SH-SY5Y (cell line): Measurements from ENCODE around the gene CTSZ.

Experiments
- GATA2 ChIP-seq: IDR thresholded peaks from 2 replicates; pipeline ENCODE4 v1.6.1; 2011; ENCODE audit warnings: mild to moderate bottlenecking, low read depth, low read length
- GATA3 ChIP-seq: IDR thresholded peaks from 2 replicates; pipeline ENCODE4 v1.6.1; 2011; ENCODE audit warnings: low read depth, mild to moderate bottlenecking, low read length, moderate library complexity

The CTSZ gene

DNA sequence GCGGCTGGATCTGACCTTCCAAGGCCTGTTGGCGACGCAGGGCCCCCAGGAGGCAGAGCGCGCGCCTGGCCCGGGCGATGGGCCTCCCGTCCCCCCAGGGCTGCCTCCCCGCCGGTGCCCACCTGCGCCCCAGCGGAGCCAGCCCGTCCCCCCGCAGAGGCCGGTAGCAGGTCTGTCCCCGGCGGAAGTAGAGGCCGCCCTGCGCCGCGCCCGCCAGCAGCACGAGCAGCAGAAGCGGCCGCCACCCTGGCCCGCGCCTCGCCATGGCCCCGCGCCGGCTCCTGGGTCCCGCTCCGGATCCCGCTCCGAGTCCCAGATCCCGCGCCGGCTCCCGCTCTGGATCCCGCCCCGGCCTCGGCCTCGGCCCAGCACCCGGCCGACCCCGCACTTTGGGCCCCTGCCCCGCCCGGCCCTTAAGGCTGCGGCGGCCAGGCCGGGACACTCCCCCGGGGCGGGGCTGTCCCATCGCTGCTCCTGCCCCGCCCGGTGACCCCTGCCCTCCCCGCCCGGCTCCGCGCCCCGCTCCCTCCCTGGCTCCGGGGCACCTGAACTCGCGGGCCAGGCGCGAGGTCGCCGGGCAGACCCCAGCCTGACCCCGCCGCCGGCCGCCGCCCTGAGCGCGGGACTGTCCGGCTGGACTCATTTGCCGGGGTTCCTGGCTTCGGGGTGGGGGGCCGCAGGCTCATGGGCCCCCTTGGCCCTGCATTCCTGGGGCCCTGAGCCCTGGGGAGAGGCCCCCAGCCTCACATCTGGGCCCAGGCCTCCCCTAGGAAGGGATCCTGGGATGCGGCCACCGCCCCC lies at the start of gene CTSZ:
Gene CTSZ, minus strand, starts transcription at position 391 of the 801 bp plus-strand sequence. Its CDS starts 126 bp downstream, at position 265.
- TF ChIP-seq GATA3 (no peak), GATA2 (no peak)

GRCh38 chr20:59055302-59055701 lies 48.2 kb upstream of the CTSZ start:
- no peak for TF ChIP-seq GATA3
- TF ChIP-seq GATA2, result no peak

DNA sequence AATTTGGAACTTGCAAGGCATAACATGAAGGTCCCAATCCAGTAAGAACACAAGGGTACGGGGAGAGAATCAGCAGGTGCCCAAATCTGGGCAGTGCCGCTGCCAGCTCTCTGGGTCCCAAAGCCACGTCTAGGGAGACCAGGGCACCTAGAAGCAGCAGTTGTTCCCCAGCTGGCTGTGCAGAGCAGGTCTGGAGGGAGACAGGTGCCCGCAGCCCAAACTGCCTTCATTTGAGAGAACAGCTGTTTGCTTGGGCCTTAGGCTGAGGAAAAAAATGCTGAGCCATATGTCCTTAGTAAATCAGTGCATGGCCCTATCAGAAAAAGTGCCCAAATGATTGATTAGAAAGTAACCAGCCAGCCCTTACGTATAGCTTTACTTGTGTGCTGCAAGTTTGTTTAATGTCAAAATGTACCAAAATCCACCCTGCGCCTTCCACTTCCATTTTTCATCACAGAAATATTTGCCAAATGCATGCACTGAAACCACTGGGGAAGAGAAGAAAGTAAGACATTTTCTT lies 44.7 kb upstream of the CTSZ start:
- TF ChIP-seq GATA3 (no peak), GATA2 (no peak)

DNA sequence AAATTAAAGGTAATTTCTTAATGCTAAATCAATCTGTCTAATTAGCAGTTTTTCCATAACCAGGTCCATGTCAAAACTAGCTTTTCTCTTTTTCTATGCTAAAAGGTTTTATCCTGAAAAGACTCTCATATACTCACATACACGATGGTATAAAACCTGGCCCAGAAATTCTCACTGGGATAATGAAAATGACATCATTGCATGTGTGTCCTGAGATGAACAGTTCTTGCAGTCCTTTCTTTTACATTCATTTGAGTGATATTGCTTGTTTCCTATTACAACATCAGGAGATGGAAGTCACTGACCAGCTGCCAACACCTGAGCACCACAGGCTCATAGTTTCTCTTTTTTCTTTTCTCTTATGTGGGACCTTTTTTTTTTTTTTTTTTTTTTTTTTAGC lies 43.4 kb upstream of the CTSZ start:
- no peak for TF ChIP-seq GATA3
- no peak for TF ChIP-seq GATA2

- TF ChIP-seq GATA3 (no peak), GATA2 (no peak)
Measured at GRCh38 chr20:59048681-59049030, 41.6 kb upstream of the CTSZ start.

GRCh38 chr20:59047938-59048680 lies 41.1 kb upstream of the CTSZ start:
- TF ChIP-seq GATA2 (no peak), GATA3 (no peak)

GRCh38 chr20:59046862-59047261 lies 39.8 kb upstream of the CTSZ start:
- TF ChIP-seq GATA2 (no peak), GATA3 (no peak)

- TF ChIP-seq GATA2 (no peak), GATA3 (no peak)
Measured at GRCh38 chr20:59044796-59045195, 37.7 kb upstream of the CTSZ start.

GRCh38 chr20:59044295-59044694 lies 37.2 kb upstream of the CTSZ start:
- TF ChIP-seq GATA3 (no peak), GATA2 (no peak)

DNA sequence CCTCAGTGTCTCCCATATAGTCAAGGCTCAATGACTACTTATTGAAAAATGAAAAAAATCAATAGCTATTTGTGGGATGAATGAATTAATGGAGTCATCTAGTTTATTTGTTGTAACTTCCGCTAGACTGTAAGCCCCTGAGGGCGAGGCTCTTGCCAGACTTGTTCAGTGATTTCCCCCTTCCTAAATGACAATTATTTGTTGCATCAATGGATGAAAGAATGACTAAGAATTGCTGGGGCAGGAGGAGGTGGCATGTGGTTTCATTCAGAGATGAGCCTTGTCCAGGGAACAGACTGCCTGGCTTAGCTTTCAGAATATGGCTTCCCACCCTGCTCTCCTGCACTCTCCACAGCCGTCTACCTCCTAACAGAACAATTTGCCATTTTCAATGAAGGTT lies 36.6 kb upstream of the CTSZ start:
- TF ChIP-seq GATA2, result no peak
- no peak for TF ChIP-seq GATA3

DNA sequence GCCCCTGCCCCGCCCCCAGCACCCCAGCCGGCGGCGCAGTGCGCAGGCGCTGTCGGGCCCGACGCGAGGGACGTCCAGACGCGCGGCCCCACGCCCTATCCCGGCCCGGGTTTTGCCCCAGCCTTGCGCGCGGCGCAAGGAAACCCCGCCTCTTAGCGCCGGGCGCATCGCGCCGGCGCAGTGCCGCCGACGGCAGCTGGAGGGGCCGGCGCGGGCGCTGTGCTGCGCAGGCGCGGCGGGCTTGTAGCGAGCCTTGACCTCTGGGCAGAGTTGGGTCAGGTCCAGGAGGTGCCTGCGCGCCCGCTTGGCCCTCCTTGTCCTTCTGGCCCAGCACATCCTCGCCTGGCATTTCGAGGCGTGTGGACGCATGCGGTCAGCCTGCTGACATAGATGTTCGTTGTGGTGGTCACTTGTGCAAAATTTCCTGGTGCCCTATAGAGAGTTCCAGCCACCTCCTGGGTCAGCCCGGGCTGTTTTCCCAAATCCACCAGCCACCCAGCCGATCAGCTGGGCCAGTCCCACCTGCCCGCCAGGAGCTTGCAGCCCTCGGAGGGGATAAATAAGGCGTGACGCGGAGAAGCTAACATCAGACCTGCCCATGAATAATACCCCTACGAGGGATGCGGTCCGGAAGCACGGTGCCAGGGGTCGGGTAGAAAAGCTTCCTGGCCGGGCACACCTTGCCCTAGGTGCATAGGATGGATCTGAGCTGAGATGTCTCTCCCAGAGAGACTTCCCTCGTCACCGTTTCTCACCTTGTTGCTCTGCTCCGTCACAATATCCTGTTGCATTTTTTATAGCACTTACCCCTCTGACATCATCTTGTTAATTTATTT lies 36.0 kb upstream of the CTSZ start:
- no peak for TF ChIP-seq GATA2
- no peak for TF ChIP-seq GATA3

GRCh38 chr20:59042151-59042795 lies 35.2 kb upstream of the CTSZ start, which contains the start of gene PRELID3B:
PRELID3B (minus strand) TSS chr20:59042786; CDS start chr20:59042730, 56 bp downstream.
- TF ChIP-seq GATA3 (no peak), GATA2 (no peak)

- no peak for TF ChIP-seq GATA2
- no peak for TF ChIP-seq GATA3
Measured at GRCh38 chr20:59040667-59041066, 33.6 kb upstream of the CTSZ start.
